IPS DF 4.7 (cell line): ENCODE results near the gene BMPR1A.
"Not testable (repeated sequence)": the region's sequence is repeated elsewhere in the genome, so short reads cannot be mapped to it uniquely, and the experiment has no call there.

ENCODE experiments used
- DNase-seq: peaks from one replicate; pipeline ENCODE4 v3.0.0-alpha.2; 2013; ENCODE audit warnings: low spot score; ENCODE audit errors: extremely low read depth

BMPR1A gene

DNA sequence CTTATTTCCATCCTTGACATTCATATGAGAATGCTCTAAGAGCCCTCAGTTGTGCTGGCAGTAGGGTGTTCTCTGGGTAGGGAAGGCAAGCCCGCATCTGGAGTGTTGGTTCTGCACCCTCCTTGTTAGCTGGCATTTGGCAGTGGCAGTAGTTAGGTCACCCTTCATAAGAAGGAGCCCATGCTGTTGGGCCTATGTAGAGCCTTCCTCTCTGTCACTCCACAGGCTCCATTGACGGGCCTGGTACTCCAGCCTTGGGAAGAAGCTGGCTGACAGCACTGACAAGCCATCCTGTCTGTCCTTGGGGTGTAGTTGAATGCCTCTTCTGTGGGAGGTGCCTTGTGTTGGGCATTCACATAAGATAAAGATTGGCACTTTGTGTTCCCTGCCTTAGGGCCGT is 89.7 kb downstream of the BMPR1A start:
- DNase-seq = no peak

DNA sequence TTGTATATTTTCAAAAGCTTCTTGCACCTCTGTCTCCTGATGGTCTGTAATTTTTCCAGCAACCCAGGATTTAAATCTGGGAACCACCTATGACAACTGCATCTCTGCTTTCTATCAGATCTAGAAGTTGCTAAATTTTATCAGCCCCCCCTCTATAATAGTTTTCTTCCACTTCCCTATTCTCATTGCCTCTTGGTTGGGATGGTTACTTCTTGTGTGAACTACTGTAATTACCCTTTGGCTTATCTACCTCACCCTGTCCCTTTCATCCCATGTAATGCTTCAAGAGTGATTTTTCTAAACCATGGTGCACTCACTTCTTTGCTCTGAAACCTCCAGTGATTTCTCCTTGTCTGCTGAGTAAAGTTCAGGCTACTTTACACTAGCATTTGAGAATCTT is 92.3 kb downstream of the BMPR1A start:
- DNase-seq = no peak

DNA sequence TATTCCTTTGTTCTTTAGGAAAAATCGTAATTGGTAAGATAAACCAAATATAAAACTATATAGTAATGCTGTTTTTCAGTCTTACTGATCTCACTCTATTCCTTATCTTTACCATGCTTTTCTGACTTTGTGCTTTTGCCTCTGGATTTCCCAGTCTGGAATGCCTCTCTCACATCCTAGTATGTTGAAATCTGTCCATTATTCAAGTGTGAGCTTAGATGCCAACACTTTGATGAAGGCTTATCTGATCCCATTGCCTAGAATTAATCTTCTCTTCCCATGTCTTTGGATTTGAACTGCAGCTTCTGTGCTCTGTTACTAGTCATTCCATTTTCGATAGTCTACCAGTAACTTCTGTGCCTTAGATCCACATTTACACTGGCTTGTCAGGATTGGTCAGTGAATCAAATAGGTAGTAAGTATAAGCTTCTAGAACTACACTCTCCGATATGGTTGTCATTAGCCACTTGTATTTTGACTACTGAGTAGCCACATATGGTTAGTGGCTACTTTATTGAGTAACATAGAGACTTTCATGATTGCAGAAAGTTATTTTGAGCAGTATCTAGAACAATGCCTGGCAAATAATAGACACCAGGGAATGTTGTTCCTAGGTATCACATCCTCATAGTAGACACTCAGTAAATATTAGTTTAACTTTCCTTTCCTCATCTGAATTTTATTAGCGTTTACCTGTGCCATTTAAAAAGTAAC is 92.9 kb downstream of the BMPR1A start:
- DNase-seq = no peak

DNA sequence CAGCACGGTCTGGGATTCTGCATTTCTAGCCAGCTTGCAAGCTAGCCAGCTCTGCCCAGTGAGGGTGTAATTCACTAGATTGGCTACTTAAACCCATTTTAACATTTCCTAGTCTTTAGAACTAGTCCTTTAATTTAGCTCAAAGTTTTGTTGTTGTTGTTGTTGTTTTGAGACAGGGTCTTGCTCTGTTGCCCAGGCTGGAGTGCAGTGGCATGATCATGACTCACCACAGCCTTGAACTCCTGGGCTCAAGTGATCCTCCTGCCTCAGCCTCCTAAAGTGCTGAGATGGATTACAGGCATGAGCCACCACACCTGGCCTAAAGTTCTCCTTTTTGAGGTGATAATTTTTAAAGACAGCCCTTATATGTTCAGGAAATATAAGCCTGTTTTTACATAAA is 94.1 kb downstream of the BMPR1A start:
- no peak for DNase-seq

DNA sequence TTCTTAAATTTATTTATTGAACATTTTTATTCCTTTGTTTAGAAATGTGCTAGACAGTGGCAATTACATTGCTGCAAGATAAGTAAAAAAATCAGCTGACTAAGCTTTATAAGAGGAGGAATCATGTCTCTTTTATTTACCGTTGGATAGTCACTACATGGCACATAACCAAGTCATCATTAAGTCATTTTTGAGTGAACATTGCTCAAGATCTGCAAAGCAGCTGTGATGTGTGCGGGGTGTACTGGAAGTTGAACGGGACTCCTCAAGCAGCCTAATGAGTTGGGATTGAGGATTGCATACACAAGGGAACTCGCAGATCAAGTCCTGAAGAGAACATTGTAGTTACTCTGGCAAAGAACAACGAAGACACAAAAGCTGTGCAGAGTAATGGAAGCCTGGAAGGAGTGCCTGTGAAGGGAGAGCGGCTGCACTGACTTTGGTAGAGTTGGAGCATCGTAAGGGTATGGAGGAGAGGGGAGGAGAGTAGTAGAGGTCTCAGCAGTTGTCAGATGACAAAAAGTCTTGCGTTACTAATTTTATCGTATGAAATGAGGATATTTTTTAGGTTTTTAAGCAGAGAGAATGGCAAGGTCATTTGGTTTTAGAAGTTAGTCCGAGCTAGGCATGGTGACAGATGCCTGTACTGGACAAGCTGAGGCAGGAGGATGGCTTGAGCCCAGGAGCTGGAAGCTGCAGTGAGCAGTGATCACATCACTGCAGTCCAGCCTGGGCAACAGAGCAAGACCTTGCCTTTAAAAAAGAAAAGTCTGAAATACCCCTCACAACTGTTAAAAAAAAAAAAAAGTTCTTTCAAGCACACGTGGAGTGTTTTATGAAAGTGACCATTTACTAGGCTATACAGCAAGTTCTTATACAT is 95.1 kb downstream of the BMPR1A start:
- DNase-seq = no peak

DNA sequence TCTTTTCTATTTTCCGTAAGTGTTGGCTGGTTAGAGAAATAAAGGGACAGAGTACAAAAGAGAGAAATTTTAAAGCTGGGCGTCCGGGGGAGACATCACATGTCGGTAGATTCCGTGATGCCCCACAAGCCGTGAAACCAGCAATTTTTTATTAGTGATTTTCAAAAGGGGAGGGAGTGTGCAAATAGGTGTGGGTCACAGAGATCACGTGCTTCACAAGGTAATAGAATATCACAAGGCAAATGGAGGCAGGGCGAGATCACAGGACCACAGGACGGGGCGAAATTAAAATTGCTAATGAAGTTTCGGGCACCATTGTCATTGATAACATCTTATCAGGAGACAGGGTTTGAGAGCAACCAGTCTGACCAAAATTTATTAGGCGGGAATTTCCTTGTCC is 97.2 kb downstream of the BMPR1A start:
- DNase-seq = not testable (repeated sequence)

DNA sequence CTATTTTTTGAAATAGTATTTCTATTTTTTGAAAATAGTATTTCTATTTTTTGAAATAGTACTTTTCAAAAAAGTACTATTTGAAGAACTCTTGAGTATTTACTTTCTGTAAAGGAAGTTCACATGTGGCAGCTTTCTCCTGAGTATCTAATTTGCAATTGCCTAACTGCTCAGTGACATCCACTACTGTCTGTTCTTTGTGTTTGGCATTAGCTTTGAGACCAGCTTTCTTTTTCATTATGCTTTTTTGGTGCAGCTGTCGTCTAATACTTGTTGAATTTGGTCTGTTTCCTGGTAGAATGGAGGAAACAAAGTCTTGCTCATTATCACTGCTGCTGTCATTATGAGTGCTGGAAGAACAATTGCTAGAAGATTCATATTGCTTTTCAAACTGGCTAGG is 99.1 kb downstream of the BMPR1A start:
- DNase-seq = no peak

DNA sequence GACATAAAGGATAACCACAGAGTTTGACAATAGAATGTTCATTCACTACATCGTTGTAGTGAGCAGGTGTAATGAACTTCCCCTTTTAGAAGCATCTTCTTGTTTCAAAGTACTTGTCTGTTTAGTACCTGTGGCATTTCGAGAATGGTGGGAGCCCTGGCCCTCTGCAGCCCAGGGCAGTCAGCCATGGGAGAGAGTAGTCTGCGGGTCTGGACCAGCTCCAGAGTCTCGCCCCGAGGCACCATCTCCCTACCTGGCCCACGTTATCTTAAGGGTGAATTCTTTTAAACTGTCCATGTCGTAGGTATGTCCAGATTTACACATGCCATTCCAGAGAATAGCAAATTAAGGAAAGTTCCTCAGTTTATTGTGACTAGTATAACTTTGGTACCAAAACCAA is 99.7 kb downstream of the BMPR1A start:
- DNase-seq = no peak

DNA sequence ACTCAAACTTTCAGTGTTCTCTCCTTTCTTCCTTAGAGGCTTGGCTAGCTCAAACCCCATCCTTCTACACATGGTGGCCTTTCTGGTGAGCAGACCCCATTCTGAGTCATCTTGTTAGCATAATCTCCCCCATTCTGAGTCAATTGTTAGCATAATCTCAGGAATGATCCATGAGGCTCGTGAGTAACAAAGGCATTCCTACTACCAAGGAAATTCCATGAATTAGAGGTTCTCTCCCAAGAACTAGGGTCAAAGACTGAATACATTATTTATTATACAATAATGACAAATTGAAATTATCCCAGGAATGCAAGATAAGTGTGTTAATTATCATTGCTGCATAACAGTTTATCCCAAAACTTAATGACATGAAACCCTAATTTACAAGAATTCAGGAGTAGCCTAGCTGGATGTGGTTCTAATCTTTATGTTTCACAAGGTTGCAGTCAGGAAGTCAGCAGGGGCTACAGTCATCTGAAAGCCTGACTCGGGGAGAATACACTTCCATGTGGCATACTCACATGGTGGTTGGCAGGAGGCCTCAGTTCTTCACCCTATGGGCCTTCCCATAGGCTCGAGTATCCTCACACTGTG is 100.8 kb downstream of the BMPR1A start:
- DNase-seq = no peak

DNA sequence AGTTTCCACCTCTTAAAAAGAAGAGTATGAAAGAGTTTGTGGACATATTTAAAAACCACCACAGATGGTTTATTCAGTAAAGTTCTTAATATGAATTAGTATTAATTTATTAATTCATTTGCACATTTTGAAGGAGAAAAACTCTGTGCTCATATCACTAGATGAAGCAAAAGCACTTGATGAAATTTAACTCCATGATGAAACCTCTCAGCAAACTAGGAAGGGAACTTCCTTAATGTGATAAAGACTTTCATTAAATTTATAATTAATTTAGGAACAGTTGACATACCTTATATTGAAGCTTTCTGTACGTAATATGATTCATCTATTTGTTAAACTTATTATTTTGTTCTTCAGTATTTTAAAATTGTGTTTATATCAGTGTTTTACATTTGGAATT is 101.6 kb downstream of the BMPR1A start:
- no peak for DNase-seq

DNA sequence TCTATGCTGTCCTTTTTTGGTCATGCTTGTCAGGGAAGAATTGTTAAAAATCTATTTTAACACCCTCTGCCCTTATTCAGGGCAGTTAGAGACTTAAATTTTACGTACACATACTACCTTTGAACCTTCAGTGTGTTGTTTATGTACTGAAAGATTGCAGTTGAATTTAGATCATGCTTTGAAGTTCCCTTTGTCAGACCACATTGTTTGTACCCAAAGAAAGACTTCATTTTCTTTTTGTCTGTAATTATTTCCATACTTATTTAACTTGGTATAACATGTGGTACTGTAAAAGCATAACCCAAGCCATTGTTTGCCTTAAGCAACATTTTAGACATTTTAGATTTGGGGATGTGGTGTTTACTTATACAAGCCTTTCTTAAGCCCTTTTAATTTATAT is 104.9 kb downstream of the BMPR1A start:
- DNase-seq = no peak

DNA sequence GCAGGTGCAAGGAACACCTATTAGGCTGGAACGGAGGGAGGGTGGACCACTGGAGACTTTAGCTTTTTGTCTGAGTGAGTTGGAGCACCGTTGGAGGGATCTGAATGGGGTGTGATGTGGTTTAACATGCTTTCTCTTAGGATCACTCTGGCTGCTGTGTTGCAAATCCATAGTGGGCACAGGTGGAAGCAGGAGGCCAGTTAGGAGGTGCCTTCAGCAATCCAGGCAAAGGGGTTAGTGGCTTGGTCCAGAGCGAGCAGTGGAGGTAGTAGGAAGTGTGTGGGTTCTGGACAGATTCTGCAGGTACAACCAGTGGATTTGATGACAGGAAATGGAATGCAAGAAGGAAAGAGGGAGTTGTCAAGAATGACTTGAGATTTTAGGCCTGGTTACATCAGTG is 106.0 kb downstream of the BMPR1A start:
- DNase-seq = no peak

DNA sequence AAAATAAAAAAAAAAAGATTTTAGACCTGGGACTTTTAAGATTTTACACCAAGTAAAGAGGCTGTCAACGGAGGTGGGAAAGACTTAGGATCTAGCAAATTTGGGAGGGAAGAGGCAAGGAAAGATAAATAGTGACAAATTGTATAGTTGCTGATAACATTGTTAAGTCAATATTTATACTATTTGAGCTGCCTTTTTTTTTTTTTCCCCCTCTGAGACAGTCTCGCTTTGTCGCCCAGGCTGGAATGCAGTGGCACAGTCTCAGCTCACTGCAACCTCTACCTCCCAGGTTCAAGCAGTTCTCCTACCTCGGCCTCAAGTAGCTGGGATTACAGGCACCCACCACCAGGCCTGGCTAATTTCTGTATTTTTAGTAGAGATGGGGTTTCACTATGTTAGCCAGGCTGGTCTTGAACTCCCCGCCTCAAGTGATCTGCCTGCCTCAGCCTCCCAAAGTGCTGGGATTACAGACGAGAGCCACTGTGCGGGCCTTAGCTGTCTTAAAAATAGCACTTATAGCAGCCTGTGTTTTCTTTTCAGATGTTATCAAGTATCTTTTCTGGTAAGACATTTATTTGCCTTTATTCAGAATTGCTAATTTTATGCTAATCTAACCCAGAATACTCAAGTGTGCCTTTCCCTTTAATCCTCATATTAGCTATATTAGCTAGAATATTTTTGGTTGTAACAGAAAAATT is 106.5 kb downstream of the BMPR1A start:
- DNase-seq = no peak

DNA sequence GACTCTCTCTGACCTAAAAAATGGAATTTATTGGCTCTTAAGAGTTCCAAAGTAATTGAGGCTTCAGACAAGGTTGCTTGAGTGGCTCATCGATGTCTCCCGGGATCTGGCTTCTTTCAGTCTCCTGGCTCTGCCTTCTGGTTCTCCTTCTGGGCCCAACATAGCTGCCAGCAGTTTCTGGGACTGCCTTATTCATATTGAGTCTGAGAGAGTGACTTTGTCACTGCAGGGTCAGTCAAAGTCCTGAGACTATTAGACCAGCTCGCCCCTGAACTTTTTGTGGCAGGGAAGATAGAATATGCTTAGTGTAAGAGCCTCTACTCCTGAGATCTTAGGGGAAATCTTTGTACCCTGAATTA is 107.0 kb downstream of the BMPR1A start:
- no peak for DNase-seq

DNA sequence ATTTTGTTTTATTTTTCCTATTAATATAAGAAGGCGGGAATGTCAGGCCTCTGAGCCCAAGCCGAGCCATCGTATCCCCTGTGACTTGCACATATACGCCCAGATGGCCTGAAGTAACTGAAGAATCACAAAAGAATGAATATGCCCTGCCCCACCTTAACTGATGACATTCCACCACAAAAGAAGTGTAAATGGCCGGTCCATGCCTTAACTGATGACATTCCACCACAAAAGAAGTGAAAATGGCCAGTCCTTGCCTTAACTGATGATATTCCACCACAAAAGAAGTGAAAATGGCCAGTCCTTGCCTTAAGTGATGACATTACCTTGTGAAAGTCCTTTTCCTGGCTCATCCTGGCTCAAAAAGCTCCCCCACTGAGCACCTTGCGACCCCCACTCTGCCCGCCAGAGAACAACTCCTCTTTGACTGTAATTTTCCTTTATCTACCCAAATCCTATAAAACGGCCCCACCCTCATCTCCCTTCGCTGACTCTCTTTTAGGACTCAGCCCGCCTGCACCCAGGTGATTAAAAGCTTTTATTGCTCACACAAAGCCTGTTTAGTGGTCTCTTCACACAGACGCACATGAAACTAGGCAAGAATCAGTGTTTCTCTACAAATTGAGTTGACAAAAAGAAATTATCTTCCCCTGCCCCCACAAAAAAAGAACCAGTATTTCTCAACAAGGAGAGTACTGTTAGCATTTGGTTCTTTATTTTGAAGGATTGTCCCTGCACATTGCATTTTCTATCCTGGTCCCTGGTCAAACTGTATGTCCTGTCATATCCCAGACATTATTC is 108.8 kb downstream of the BMPR1A start:
- not testable (repeated sequence) for DNase-seq

DNA sequence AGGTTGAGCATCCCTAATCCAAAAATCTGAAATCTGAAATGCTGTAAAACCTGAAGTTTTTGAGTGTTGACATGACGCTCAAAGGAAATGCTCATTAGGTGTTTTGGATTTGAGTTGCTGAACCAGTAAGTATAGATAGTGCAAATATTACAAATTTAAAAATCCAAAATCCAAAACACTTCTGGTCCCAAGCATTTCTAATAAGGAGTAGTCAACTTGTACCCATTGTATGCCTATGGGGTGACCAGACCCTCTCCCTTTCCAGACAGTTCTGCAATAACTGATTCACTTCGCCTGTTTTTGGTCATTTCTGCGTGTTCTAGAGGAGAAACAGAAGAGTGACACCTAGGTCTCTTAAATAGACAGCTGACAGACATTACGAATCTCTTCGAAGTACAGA is 110.7 kb downstream of the BMPR1A start:
- no peak for DNase-seq

DNA sequence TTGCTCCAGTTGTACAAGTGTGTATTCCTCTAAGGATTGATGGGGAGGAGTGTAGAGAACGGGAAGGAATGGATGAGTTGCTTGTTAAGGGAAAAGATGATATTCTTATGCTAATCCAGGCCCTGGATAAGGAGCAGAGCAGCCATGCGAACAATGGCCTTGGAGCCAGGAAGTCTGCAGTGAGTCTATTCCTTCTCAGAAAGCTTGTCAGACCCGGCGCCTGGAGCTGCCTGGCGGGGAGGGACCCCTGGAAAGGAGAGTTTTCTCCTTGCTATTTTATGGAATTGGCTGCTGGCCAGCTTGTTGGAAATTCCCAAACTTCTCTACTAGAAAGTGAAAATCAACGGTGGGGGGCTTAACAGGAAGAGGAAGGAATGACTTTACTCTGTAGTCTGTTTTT is 111.9 kb downstream of the BMPR1A start:
- DNase-seq = no peak

DNA sequence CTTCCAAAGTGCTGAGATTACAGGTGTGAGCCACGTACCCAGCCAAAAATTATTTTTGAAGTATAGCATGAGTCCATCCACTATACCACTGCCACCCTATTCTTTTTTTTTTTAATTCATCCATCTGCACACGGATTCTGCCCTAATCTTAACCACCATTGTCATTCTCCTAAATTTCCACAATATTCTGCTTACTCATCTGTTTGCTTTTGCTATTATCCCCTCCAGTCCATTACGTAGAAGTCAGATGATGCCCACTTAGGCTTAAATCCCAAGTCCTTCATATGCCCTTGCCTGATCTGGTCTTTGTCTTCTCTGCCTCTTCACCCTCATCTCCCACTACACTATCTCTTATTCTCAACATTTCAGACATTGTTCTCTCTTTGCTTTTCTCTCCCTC is 114.3 kb downstream of the BMPR1A start:
- DNase-seq = no peak

DNA sequence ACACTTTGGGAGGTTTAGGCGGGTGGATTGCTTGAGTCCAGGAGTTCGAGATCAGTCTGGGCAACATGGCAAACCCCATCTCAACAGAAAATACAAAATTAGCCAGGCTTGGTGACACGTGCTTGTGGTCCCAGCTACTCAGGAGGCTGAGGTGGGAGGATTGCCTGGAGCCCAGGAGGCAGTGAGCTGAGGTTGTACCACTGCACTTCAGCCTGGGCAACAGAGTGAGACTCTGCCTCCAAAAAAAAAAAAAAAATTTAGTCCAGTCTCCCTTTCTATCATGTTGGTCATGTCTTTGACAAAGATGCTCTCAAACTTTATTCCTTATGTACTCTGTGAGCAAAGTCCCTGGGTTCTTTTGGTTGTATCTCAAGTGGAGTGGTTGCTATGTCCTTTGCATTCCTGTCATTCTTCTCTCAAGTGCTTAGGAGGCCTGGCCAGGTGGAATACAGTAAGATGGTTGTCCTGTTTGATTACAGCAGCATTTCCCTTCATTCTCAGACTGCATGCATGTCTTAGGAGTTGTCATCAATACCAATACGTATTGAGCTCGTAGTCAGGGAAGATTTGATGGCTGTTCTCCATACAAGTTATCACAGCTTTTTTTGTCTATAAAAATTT is 115.3 kb downstream of the BMPR1A start:
- no peak for DNase-seq

DNA sequence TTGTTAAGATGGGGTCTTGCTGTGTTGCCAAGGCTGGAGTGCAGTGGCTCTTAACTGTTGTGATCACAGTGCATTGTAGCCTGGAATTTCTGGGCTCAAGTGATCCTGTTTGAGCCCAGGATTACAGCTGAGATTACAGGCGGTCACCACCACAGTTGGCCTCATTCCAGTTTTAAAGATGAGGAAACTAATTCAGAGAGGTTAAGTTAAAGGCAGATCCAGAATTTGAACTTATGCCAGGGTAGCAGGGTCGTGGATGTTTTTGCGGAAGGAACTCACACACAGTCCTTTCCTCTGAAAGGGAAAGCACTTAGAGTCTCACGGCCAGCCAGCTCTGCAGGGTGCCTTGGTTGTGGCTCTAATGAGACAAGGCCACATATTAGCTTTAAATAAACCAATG is 116.3 kb downstream of the BMPR1A start:
- no peak for DNase-seq

DNA sequence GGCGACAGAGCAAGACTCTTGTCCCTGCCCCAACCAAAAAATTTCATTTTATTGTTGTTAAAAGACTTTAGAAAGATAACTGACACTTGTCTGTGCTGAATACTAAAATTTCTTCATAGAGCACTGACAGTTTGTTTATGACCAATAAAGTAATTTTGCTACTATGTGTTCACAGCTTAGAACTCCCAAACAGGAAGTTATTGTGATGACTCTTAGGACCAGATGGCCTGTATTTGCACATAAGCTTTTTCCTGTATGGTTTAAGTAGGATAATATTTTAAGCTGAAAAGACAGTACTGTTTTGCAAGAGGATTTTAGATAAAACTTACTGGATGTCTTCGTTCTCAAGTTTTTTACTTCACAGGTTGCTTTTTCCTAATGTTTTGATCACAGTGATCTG is 120.3 kb downstream of the BMPR1A start:
- no peak for DNase-seq
